Nasal cavity respiratory epithelium epithelial cell of viscerocranial mucosa (primary cell): ENCODE data around the gene NDFIP2. TPM values are rescaled to one million over a fixed set of nuclear protein-coding genes. Genes with fewer than 3 reads are reported as not detected.

Experiments used
- total RNA-seq: library from RNA; depleted of rRNA; stranded (reverse); fragments of >200 nt; gene quantifications from 2 replicates; pipeline ENCODE4 v1.2.3, GENCODE V29; 2014

The NDFIP2 gene
- total RNA-seq, result 72.3 and 125 TPM in 2 replicates

GRCh38 chr13:79480954-79481684, at the start of gene NDFIP2:
TSS of gene NDFIP2 (plus strand) at chr13:79481155. CDS start at chr13:79481204, 49 bp downstream.

Other genes starting within 250 kb of the NDFIP2 start
- 20.8 and 27.6 TPM in 2 replicates for gene RBM26, start 74.9 kb upstream of the NDFIP2 start, total RNA-seq